C4-2B (cell line): ENCODE data around the gene RHCE.
"Not testable (repeated sequence)": the region's sequence is repeated elsewhere in the genome, so short reads cannot be mapped to it uniquely, and the experiment has no call there.

Experiments
- CTCF ChIP-seq: fragments of 450-650 bp; conservative IDR thresholded peaks from 2 replicates; pipeline ENCODE4 v1.5.1; 2017; ENCODE audit warnings: mild to moderate bottlenecking
- ZFX ChIP-seq: fragments of 450-650 bp; IDR thresholded peaks from 2 replicates; pipeline ENCODE4 v1.6.1; 2017

GRCh38 chr1:25388691-25389090 is 31.9 kb downstream of the RHCE start:
- not testable (repeated sequence) for TF ChIP-seq CTCF, ZFX
